Ureter (tissue), 1 donor: ENCODE data around the gene LSM3. TPM values are rescaled to one million over a fixed set of nuclear protein-coding genes. Genes with fewer than 3 reads are reported as not detected.

ENCODE experiments used
- DNase-seq: peaks from one replicate; pipeline ENCODE4 v3.0.0-alpha.2; 2020; ENCODE audit warnings: low spot score
- total RNA-seq: library from RNA; stranded (reverse); gene quantifications from one replicate; pipeline ENCODE4 v1.2.4, GENCODE V29; 2023
- donor health status: DM: yes; HTN: yes; CAD: no.

The LSM3 gene
- 11.4 TPM for total RNA-seq

DNA sequence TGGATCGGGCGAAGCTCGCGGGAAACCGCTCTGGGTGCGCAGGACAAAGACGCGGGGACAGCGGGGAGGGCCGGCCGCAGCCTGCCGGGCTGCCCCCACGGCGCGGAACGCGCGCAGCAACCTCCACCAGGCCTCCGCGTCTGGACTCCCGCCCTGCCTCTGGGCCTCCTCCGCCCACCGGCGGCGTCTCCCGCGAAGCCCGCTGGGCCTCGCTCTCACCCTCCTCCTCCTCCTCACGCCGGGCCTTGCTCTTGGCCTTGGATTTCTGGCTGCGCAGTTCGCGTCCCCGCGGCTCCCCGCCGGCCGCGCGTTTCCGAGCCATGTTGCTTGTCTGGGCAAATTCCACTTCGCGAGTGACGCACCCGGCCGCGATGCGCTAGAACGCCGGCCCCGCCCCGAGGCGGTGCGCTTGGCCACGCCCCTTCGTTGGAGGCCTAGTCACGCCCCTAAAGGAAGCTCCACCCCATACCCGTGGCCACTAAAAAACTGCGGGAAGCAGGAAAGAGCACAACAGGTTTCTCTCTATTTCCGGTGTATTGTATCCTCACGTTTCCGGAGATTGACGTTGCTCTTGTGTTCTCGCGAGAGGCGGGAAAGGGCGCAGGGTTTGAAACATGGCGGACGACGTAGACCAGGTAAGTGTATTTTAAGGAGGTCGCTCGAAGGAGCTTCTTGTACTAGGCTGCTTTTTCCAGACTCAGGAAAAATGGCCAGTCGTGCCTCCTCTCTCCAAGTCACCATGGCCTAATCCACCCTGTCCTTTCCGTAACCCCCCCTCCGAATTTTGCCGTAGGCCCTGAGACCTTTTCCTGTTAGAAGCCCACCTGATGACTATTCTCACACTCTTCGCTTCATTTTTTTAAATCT lies at the start of gene LSM3, which contains the start of gene XPC:
LSM3 (plus strand) TSS at position 571 of the 867 bp plus-strand sequence; CDS start at position 615, 44 bp downstream.
XPC (minus strand) TSS at position 355 of the 867 bp plus-strand sequence; CDS start at position 322, 33 bp downstream.
- peak; percentile 97 for DNase-seq

DNA sequence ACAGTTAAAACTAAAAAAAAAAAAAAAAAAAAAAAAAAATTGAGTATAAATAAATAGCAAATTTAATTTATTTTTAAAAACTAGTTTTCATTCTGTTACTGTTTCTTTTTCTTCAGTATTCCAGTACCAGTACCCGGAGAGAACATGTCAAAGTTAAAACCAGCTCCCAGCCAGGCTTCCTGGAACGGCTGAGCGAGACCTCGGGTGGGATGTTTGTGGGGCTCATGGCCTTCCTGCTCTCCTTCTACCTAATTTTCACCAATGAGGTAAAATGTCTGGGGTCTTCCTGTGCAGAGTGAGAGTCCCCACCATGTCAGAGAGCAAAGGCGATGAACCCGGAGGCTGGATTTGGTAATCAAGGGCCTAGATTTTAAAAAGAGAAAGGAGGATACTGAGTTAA lies 49.3 kb upstream of the LSM3 start:
- DNase-seq: peak; percentile 19

DNA sequence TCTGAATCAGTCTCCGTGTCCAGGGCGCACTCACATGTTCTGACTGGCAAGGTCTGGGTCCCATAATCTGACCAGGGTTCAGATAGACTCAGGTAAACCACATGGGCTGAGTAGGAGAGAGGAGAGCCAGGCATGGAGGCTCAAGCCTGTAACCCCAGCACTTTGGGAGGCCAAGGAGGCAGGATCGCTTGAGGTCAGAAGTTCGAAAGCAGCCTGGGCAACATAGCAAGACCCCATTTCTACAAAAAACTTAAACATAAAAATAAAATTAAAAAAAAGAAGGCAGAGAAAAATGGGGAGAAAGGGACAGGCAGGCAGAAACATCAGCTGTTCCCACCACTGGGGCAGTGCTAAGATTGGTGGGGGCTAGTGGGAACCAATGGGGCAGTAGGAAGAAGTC lies 48.4 kb upstream of the LSM3 start:
- DNase-seq: no peak

DNA sequence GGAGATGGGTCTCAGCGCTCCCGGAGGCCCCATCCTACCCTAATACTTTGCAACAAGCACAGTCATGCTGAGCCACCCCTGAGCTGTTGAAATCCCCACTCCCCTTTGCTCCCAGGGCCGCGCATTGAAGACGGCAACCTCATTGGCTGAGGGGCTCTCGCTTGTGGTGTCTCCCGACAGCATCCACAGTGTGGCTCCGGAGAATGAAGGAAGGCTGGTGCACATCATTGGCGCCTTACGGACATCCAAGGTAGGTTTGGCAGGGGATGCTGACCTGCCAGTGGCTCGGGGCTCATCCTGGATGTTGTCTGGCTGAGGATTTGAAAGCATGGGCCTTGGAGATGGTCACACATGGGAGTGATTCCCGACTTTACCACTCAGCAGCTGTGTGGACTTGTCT lies 47.9 kb upstream of the LSM3 start:
- no peak for DNase-seq

DNA sequence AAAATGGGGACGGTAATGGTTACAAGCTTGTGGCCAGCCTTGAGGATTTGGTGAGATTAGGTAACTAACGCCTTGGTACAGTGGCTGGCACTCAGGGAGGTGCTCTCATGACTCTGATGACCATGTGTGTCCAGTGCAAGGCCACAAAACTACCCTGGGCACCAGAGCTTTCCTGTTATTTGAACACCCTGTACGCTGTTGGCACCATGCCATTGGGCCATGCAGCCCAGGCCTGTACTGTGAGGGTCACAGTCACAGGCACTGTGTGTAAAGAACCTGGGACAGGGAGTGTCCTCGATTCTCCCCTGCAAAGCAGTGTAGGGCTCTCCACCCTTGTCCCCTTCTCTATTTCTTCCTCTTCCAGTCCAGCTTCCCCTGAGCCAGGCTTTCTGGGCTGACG lies 47.5 kb upstream of the LSM3 start:
- no peak for DNase-seq

DNA sequence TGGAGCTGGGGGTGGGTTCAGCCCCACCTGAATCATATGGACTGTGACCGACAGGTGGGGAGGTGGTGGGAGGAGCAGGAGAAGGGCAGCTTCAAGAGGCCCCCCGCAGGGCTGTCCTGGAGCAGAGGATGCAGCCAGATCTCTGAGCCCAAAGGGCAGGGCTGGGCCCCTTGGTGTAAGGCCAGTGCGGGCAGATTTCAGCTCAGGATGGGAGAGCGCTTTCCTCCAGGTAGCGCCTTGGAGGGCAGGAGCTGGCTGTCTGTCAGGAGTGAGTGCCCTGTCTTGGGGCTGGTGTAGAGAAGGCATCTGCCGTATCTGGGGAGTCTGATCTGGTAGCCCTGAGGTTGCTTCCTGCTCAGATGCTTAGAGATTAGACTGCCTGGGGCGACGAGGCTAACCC lies 46.5 kb upstream of the LSM3 start:
- DNase-seq: no peak

DNA sequence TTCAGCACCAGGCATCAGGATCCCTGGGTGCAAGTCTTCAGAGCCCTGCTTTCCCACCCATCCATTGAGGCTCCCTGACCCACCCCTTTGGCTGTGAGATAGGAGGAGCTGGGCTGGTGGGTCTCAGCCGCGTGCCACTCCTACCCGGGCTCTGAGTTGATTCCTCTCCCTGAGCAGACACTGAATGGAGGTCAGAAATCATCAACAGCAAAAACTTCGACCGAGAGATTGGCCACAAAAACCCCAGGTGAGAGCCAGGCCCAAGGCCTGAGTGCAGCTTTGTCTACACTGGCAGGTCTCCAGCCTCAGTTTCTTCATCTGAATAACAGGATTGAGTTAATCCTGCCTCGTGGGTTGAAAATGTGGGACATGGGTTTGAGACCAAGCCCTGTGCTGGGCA lies 45.9 kb upstream of the LSM3 start:
- no peak for DNase-seq

DNA sequence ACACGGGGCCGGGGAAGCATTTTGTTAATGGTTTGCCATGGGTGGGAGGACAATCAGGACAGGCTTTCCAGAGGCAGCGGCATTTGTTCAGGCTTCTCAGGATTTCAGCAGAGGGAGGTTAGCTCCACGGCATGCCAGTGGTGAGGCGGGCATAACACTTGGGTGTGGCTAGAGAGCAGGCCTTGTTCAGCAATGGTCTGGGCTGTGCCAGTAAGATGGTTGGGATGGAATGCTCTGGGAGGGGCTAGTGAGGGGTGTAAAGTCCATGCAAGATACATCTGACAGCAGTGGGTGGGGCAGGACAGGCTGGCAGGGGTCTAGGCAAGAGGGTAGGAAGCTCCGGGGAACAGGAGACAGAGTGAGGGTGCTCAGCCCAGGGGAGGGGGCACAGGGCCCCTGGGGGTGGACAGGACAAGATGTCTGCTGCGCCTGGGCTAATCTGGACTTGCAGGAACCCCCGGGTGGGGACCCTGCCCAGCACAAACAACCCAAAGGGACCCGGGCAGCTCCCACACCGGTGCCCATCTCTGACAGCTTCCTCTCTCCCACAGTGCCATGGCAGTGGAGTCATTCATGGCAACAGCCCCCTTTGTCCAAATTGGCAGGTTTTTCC lies 45.3 kb upstream of the LSM3 start:
- DNase-seq: no peak

DNA sequence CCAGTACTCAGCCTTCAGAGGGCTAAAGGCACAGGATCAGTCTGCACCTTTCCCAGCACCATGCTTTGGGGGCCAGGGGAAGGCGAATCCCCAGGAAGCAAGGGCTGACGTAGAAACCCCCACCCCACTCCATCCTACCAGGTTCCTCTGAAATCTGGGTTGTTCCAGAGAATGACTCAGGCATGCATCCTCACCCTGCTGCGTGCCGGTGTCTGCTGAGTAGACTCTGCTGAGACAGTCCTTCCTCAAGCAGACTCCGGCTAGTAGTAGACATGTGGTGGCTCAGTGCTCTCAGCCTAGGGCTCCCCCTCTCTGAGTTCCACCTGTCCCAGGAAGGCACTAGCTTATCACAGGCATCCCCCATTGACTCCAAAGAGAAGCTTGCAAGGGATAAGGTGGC lies 44.7 kb upstream of the LSM3 start:
- no peak for DNase-seq

DNA sequence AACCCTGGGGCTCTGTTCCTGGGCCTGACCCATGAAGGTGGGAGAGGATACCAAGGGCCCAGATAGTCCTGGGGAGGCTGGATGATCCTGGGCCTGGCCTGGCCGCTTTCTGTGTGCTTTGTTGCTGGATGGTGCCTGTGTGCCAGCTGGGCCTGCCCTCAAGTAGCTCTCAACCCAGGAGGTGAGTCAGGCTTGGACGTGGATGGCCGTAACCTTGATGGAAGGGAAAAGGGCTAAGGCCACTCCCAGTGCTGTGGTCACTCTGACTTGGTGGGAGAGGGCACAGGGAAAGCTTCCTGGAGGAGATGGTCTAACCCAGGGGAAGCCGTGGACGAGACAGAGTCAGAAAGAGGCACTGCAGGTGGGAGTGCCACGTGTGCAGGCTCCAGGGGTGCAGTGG lies 44.3 kb upstream of the LSM3 start:
- DNase-seq: no peak

DNA sequence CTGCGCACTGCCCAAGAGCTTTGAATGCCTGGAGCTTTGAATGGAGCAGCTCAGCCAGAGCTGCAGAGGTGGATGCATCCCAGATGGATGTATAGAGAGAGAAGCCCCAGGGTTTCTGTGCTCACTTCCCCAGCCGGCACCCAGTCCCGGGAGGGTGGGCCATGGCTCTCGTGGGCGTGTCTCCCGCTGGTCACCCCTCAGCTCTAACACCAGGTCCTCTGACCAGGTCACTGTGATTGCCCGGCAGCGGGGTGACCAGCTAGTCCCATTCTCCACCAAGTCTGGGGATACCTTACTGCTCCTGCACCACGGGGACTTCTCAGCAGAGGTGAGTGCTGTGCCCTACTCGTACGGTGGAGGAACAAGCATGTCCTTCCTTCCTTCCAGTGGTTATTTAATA lies 43.0 kb upstream of the LSM3 start:
- DNase-seq: no peak

DNA sequence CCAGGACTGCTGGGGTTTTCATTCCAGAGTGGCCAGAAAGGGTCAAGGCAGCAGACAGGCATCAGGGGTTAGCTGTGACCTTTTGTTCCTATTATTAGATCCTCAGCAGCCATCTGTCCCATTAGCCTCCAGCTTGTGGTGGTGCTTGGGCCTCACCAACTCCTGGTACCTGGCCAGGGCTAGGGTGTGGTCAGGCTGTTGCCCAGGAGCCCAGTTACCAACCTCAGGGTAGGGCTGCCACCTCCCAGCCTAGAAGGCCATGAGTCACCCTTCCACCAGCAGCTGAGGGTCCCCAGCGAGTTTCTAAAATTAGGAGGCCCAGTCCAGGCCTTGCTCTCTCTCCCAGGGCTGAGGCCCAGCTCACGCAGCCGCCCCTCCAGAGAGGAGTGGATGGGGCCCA lies 41.6 kb upstream of the LSM3 start:
- DNase-seq: no peak

DNA sequence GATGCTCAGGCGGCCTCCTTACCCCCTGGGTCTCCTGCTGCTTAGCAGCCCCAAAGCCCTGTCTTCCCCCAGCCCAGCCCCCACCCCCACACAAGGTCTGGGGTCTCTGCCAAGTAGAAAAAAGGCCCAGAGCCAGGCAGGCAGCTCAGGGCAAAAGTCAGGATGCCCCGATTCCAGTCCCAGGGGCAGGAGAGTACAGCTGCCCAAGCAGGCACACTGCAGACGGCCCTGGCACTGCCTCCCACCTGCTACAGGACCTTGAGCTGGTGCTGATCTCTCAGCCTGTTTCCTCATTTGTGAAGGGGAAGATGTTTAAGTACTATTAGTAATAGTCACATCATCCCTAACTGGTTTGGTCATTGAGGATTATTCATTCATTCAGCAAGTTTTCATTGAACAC lies 41.2 kb upstream of the LSM3 start:
- DNase-seq: no peak

DNA sequence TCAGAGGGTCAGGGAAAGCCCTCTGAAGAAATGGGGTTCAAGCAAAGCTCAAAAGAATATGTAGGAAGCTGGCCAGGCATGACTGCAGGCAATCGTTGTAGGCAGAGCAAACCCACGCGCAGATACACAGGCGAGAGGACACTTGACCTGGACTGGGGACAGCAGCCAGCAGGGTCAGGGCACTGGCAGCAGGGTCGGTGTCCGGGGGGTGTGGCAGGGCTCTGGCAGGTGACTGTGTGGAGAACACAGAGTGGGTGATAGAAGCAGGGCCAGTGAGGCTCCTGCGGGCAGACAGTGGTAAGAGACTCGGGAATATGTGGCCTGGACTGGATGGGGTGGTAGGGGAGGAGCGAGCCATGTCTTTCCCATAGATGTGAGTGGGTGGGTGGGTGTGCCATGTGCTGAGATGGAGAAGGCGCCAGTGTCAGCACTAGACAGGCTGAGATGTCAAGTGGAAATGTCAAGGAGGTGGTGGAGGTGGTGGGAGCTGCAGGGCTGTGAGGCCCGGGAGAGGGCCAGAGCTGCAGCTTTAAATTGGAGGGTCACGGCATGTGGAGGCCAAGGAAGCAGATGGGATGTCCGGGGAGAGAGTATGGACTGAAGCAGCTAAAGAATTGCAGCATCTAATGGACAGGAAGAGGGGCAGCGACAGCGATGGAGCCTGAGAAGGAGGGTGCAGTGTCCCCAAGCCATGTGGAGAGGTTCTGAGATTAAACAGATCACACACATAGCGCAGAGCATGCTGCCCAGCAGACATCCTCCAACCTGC lies 40.3 kb upstream of the LSM3 start:
- no peak for DNase-seq

DNA sequence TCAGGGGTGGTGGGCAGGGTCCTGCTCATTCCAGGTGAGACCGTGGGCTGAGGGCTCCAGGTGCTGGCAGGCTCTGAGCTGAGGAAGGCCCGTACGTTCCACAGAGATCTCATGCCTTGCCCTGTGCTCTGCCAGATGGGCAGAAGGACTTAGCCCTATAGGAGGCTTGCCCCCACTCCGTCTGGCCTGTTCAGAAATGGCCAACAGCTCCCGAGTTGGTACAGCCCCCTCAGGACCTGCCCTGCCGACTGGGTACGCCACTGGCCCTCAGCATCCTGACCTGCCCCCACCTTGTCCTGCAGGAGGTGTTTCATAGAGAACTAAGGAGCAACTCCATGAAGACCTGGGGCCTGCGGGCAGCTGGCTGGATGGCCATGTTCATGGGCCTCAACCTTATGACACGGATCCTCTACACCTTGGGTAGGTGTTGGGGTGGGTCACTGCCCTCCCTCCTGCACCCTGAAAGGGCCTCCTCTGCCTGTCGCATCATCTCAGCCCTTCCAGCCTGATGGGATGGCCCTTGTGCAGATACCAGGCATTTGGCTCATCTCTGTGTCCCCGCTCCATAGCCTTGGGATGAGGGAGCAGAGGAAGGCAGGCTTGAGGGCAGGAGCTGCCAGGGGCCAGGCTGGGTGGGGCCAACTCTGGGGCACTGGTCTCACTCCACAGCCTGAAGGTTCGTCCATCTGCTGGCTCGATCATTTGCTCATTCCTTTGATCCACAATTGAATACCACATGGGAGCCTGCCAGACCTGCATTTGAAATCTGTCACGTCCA lies 39.5 kb upstream of the LSM3 start:
- no peak for DNase-seq

DNA sequence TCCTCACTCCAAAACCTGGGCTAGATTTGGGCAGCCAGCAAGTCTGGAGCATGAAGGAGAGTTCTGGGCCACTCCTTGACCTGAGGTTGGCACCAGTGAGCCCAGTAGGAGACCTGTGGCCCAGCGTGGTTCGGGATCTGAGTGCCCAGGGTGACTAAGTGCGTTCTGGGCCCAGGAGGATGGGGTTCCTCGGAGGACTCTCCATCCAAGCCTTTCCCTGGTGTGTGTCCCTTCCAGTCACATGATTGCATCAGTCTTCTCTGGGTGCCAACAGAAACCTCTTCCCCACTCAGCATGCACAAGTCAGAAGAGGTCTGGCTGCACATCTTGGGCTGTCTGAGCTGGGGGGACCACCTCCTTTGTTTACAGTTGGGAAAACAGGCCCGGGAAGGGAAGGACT lies 38.8 kb upstream of the LSM3 start:
- DNase-seq: no peak

DNA sequence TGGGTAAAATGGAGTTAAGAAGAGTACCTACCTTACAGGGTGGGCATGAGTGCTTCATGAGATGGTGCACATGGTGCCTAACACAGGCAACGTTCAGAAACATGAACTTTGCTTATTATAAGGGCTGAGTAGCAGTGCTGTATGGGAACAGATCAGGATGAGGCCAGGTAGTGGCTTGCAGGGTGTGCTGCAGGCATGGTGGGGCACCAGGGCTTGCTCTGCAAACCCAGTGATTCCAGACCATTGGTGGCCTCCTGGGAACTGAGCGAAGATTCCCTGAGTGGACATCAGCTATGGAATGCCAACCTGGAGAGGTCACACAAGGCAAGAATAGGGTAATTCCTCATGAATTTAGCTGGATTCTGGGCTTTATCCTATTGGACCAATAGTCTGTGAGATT lies 37.9 kb upstream of the LSM3 start:
- DNase-seq: no peak

DNA sequence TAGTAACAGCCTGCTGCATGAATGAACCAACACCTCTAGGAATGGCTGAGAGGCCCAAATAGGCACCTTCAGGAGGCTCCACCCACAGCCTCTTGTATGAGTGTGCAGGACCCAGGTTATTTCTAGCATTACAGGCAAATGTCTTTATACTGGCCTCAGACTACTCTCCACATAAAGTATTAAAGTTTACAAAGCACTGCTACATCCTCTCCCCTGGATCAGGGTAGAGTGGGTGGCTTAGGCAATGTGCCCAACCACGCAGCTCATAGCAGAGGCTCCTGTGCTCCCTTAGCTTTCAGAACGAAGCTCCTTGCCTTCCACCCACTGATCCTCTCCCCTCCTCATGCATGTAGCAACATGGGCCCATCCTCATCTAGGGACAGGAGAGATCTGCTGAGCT lies 37.5 kb upstream of the LSM3 start:
- no peak for DNase-seq

DNA sequence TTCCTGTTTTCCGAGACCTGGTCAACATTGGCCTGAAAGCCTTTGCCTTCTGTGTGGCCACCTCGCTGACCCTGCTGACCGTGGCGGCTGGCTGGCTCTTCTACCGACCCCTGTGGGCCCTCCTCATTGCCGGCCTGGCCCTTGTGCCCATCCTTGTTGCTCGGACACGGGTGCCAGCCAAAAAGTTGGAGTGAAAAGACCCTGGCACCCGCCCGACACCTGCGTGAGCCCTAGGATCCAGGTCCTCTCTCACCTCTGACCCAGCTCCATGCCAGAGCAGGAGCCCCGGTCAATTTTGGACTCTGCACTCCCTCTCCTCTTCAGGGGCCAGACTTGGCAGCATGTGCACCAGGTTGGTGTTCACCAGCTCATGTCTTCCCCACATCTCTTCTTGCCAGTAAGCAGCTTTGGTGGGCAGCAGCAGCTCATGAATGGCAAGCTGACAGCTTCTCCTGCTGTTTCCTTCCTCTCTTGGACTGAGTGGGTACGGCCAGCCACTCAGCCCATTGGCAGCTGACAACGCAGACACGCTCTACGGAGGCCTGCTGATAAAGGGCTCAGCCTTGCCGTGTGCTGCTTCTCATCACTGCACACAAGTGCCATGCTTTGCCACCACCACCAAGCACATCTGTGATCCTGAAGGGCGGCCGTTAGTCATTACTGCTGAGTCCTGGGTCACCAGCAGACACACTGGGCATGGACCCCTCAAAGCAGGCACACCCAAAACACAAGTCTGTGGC lies 36.8 kb upstream of the LSM3 start:
- DNase-seq: no peak

DNA sequence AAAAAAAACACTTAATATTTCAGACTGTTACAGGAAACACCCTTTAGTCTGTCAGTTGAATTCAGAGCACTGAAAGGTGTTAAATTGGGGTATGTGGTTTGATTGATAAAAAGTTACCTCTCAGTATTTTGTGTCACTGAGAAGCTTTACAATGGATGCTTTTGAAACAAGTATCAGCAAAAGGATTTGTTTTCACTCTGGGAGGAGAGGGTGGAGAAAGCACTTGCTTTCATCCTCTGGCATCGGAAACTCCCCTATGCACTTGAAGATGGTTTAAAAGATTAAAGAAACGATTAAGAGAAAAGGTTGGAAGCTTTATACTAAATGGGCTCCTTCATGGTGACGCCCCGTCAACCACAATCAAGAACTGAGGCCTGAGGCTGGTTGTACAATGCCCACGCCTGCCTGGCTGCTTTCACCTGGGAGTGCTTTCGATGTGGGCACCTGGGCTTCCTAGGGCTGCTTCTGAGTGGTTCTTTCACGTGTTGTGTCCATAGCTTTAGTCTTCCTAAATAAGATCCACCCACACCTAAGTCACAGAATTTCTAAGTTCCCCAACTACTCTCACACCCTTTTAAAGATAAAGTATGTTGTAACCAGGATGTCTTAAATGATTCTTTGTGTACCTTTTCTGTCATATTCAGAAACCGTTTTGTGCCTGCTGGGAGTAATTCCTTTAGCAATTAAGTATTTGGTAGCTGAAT lies 35.9 kb upstream of the LSM3 start:
- DNase-seq: no peak
